GM19452 (cell line): ENCODE results near the gene RPL23.

Experiments
- ATAC-seq: cut with Tn5 transposase; IDR thresholded peaks from one replicate; pipeline ENCODE4 v1.9.1; 2021; ENCODE audit not compliant: unreplicated experiment

The RPL23 gene

DNA sequence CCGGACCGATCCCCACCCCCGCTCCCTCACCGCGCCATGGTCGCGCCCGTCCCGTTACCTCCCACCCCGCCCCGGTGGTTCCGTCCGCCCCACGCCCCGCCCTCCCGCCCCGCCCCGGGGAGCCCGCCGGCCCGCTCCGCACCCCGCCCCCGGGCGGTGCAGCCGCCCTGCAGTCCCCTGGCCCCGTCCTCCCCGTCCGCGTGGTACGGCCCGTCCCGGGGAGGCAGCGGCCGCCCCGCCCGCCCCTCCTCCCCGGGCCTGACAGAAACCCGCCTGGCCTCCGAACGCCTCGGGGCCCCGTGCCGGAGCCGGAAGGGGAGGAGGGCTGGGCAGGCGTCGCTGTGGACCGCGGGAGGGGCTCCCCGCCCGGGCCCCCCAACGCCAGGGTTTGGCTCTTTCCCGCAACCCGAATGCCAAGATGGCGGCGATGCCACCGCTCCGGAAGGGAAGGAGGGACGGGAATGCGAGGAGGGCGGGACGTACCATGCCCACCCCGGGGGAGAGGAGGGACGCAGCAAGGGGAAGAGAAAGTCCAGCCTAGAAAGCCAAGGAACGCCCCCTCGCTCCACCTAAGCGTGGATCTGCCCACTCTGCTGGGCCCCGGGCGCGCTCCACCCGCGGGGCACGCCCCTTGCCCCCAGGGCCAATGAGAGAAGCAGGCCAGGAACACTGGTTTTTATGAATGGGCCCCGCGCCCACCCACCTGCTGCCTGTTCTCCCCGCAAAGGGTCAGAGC, 53.9 kb downstream of the RPL23 start, which contains the start of gene PIP4K2B:
PIP4K2B (minus strand) TSS at position 56 of the 736 bp plus-strand sequence. CDS start 132 bp downstream, outside the sequence.
- ATAC-seq, result peak; percentile 62

- peak; percentile 16 for ATAC-seq
Observed at GRCh38 chr17:38798614-38799500, 54.7 kb downstream of the RPL23 start.
